ENCODE data around the gene IFT80.

Gene IFT80

DNA sequence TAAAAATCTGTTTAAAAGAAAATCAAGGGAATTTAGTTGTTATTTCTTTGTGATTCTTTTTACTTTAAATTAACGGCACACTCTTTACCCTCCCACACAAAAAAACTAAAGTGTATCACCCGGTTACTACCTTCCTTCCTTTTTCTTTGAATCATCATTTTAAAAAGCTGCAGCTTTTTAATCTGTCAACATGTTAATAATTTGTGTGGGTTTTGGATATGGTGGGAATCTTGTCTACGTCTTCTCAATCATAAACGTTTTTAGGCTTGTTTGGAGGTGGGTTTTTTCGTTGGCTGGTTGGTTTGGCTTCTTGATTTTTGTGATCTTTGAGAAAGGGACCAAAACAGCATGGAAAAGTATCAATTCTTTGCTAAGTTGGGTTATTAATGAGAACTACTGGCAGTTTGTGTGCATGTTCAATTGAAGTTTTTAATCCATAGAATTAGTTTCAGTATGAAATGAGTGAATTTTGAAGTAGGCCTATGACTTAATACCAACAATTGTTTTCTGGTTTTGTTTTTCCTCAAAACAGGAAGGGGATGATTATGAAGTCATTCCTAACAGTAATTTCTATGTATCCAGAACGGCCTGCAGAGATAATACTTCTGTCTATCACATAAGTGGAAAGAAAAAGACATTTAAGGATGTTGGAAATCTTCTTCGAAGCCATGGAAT lies 4.9 kb upstream of the IFT80 start:
- TF ChIP-seq, protein P1, sequence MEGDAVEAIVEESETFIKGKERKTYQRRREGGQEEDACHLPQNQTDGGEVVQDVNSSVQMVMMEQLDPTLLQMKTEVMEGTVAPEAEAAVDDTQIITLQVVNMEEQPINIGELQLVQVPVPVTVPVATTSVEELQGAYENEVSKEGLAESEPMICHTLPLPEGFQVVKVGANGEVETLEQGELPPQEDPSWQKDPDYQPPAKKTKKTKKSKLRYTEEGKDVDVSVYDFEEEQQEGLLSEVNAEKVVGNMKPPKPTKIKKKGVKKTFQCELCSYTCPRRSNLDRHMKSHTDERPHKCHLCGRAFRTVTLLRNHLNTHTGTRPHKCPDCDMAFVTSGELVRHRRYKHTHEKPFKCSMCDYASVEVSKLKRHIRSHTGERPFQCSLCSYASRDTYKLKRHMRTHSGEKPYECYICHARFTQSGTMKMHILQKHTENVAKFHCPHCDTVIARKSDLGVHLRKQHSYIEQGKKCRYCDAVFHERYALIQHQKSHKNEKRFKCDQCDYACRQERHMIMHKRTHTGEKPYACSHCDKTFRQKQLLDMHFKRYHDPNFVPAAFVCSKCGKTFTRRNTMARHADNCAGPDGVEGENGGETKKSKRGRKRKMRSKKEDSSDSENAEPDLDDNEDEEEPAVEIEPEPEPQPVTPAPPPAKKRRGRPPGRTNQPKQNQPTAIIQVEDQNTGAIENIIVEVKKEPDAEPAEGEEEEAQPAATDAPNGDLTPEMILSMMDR (IDR thresholded peaks at IDR 0.05): no peak
- Histone ChIP-seq H3K4me1 (peaks cover 0 to 12% (median 7%) of the 10 kb centered on the region in 4 donors), H3K27ac (peak overlapping the region; percentile 87 to 88), H3K36me3 (no peaks in the 10 kb centered on the region), H3K9me3 (no peaks in the 10 kb centered on the region), H3K27me3 (no peaks in the 10 kb centered on the region), H3K4me3 (peak overlapping the region; percentile 63 to 81)
- intact Hi-C loops (cut with DNase I; ENCODE audit: low total_unique reads): loop anchor here (10.0 kb wide), 1 partner anchor 161 kb away; the partner anchor contains the start of gene KPNA4
- no peak for DNase-seq

DNA sequence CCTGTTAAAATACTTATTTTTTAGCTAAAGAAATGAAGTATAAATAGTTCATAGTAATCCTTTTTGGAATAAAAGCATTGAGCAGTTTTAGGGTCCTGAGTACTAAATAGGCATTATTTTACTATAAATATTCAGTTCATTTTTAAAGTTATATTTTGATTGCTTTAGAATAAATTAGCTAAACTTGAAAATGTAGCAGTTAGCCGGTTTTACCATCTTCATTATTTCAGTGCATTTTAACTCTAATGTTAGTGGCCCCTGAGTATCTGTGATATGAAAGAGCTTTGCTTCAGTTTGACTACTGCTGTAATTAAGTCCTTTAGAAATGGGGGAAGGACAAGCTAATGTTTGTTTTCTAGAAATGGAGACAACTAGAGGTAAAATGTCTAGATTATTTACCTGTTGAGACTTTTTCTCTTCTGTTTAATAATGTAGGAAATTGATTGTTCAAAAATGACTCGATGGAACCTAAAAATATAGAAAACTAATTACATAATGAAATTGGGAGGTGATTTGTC lies 4.1 kb upstream of the IFT80 start:
- no peak for DNase-seq
- Histone ChIP-seq H3K36me3 (no peaks in the 10 kb centered on the region), H3K4me1 (peaks cover 0 to 16% (median 12%) of the 10 kb centered on the region in 4 donors), H3K27ac (peak overlapping the region; percentile 87 to 88), H3K9me3 (no peaks in the 10 kb centered on the region), H3K27me3 (no peaks in the 10 kb centered on the region), H3K4me3 (peak overlapping the region; percentile 63 to 81)
- intact Hi-C loops (cut with DNase I; ENCODE audit: low total_unique reads): loop anchor here (10.0 kb wide), 1 partner anchor 162 kb away; the partner anchor contains the start of gene KPNA4
- TF ChIP-seq, protein P1 (IDR thresholded peaks at IDR 0.05): no peak

DNA sequence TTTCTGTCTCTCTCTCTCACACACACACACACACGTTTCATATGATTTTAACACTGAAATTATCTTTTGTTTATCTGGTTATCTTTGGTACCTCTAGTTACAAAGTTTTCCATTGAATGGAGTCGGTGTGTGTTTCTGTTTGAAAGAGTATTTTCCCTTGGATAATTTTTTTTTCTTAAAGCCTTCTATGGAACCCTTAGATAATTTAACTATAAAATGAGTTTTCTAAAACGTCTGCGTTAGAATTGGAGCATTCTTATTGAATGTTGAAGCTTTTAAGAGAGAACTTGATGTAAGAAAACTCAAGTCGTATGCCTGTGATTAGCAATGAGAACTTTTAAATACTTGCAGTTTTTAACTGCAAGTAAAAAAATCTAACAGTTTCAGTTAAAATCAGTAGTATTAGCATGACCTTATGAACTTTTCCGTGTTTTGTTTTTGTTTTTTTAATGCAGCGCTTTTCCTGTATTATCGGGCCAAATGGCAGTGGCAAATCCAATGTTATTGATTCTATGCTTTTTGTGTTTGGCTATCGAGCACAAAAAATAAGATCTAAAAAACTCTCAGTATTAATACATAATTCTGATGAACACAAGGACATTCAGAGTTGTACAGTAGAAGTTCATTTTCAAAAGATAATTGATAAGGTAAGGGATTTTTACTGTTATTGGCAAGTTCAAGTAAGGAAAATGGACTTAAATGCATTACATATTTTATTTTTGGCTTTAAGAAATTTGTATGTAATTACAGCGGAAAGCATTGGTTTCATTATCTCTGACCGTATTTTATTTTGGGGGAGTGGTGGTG lies 3.4 kb upstream of the IFT80 start:
- H3K4me1 ChIP-seq: peaks cover 0 to 17% (median 14%) of the 10 kb centered on the region in 4 donors
- H3K4me3 ChIP-seq: peak overlapping the region; percentile 63 to 81

DNA sequence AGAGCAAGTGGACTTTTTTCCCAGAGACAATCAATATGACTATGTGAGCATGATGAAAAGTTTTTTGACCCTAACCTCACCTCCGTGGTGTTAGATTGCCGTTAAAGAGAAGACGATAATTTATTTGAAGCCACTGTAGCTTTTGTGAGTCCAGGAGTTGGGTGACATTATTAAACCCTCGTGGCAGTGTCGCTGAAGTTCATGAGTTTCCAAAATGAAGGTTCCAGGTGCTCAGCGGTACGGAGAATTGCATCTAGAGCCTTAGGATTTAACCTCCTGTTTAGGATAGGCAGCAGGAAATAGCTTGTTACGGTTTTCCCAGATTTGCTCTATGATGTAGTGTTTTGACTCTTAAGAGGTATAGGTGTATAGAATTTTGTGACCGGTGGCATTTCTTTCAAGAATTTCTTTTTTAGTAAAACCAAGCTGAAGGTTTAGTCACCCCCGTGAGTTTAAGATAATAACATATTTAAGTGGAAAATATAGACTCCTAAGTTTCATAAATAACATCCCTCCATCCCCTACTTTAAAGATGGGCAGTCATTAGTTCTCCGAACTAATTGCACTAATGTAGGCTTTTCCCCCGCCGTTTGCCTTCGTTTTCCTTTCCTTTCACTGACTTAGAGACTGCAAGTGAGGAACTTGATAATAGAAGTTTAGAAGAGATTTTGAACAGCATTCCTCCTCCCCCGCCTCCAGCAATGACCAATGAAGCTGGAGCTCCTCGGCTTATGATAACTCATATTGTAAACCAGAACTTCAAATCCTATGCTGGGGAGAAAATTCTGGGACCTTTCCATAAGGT lies 2.5 kb upstream of the IFT80 start:
- no peaks in the 10 kb centered on the region for H3K36me3 ChIP-seq
- intact Hi-C loops (cut with DNase I; ENCODE audit: low total_unique reads): loop anchor here (10.0 kb wide), 1 partner anchor 163 kb away; the partner anchor contains the start of gene KPNA4
- TF ChIP-seq, protein P1 (IDR thresholded peaks at IDR 0.05): no peak
- peak overlapping the region; percentile 87 to 88 for H3K27ac ChIP-seq
- H3K4me3 ChIP-seq: peak overlapping the region; percentile 63 to 81
- H3K27me3 ChIP-seq: no peaks in the 10 kb centered on the region
- no peaks in the 10 kb centered on the region for H3K9me3 ChIP-seq
- DNase-seq: no peak
- H3K4me1 ChIP-seq: peaks cover 0 to 17% (median 14%) of the 10 kb centered on the region in 4 donors

More for the DNA sequence above, 3.4 kb upstream of the IFT80 start:
- no peak for DNase-seq
- TF ChIP-seq, protein P1 (IDR thresholded peaks at IDR 0.05): no peak
- no peaks in the 10 kb centered on the region for H3K27me3 ChIP-seq
- intact Hi-C loops (cut with DNase I; ENCODE audit: low total_unique reads): loop anchor here (10.0 kb wide), 1 partner anchor 162 kb away; the partner anchor contains the start of gene KPNA4
- no peaks in the 10 kb centered on the region for H3K9me3 ChIP-seq
- H3K36me3 ChIP-seq: no peaks in the 10 kb centered on the region
- H3K27ac ChIP-seq: peak overlapping the region; percentile 87 to 88

DNA sequence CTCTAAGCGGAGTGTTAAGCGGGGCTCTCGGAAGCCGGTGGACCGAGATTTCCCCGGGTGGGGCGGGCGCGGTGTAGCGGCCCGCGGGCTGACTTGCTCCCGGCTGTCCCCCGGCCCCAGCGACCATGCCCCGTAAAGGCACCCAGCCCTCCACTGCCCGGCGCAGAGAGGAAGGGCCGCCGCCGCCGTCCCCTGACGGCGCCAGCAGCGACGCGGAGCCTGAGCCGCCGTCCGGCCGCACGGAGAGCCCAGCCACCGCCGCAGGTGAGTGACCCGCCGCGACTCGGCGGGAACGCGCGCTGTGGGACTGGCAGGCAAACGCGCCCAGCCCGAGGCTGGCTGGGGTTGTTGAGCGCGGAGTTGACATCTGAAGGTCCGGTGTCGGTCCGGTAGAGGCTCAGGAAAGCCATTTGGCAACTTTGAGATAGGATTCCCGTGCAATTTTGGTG lies 1.7 kb upstream of the IFT80 start:
- no peaks in the 10 kb centered on the region for H3K9me3 ChIP-seq
- TF ChIP-seq, protein P1 (IDR thresholded peaks at IDR 0.05): no peak
- H3K36me3 ChIP-seq: no peaks in the 10 kb centered on the region
- intact Hi-C loops (cut with DNase I; ENCODE audit: low total_unique reads): loop anchor here (10.0 kb wide), 1 partner anchor 164 kb away; the partner anchor contains the start of gene KPNA4
- H3K27me3 ChIP-seq: no peaks in the 10 kb centered on the region
- peak in 1 of 2 donors; percentile 65 for DNase-seq
- peaks cover 0 to 17% (median 14%) of the 10 kb centered on the region in 4 donors for H3K4me1 ChIP-seq
- H3K27ac ChIP-seq: peak overlapping the region; percentile 87 to 88
- peak overlapping the region; percentile 63 to 81 for H3K4me3 ChIP-seq
